OCI-LY3 (cell line): ENCODE results near the gene DIPK1B.
"Not testable (repeated sequence)": the region's sequence is repeated elsewhere in the genome, so short reads cannot be mapped to it uniquely, and the experiment has no call there.

ENCODE experiments used
- H2AFZ ChIP-seq: fragments of 200-600, 300-600 bp; shearing (Covaris generic); 2 replicates; pipeline ENCODE4 v1.6.0; 2014; ENCODE audit warnings: antibody characterized with exemption, low read depth, low read length
- H3K27ac ChIP-seq: fragments of 200-600, 300-600 bp; sonication (generic); 2 replicates; pipeline ENCODE4 v1.5.1; 2014; ENCODE audit warnings: mild to moderate bottlenecking, low read length, moderate library complexity, mixed read lengths
- H3K27me3 ChIP-seq: fragments of 200-600, 300-600 bp; sonication (generic); 2 replicates; pipeline ENCODE4 v1.6.1; 2014; ENCODE audit warnings: low read depth, low read length, mixed read lengths
- H3K36me3 ChIP-seq: fragments of 200-600, 300-600 bp; sonication (generic); replicated peaks from 2 replicates; pipeline ENCODE3; 2014; ENCODE audit warnings: low read depth, low read length, mixed read lengths
- H3K4me1 ChIP-seq: fragments of 300-600, 200-600 bp; sonication (generic); 2 replicates; pipeline ENCODE4 v1.6.1; 2014; ENCODE audit warnings: low read length, mixed read lengths
- H3K4me2 ChIP-seq: fragments of 200-600, 300-600 bp; sonication (generic); 2 replicates; pipeline ENCODE4 v1.6.1; 2014; ENCODE audit warnings: low read length, mixed read lengths
- H3K4me3 ChIP-seq: fragments of 300-600, 200-600 bp; sonication (generic); 2 replicates; pipeline ENCODE4 v1.5.1; 2014; ENCODE audit warnings: antibody characterized with exemption, mild to moderate bottlenecking, low read length, moderate library complexity
- H3K79me2 ChIP-seq: fragments of 300-600, 200-600 bp; shearing (Covaris generic); 2 replicates; pipeline ENCODE4 v1.6.1; 2014; ENCODE audit warnings: mild to moderate bottlenecking, low read length, mixed read lengths
- H3K9ac ChIP-seq: fragments of 300-600, 200-600 bp; shearing (Covaris generic); 2 replicates; pipeline ENCODE4 v1.6.0; 2014; ENCODE audit warnings: mild to moderate bottlenecking, low read length, moderate library complexity
- H3K9me3 ChIP-seq: fragments of 200-600, 300-600 bp; shearing (Covaris generic); 2 replicates; pipeline ENCODE4 v1.6.1; 2014; ENCODE audit warnings: low read length, mixed read lengths; ENCODE audit not compliant: insufficient read depth
- H4K20me1 ChIP-seq: fragments of 200-600, 300-600 bp; sonication (generic); 2 replicates; pipeline ENCODE4 v1.6.1; 2016; ENCODE audit warnings: low read length, mixed read lengths; ENCODE audit not compliant: insufficient read depth
- CTCF ChIP-seq: fragments of 200-600, 300-600 bp; sonication (generic); IDR thresholded peaks from 2 replicates; pipeline ENCODE4 v1.5.1; 2014; ENCODE audit warnings: antibody characterized with exemption, low read length, low read depth
- EZH2phosphoT487 ChIP-seq: fragments of 200-600 bp; shearing (Covaris generic); IDR thresholded peaks from 2 replicates; pipeline ENCODE4 v1.6.1; 2018; ENCODE audit warnings: antibody characterized with exemption, mixed run types, low read depth

The DIPK1B gene

GRCh38 chr9:136753371-136754058 is 41.1 kb downstream of the DIPK1B start:
- peaks cover 3% of the 10 kb centered on the region for H3K27me3 ChIP-seq

GRCh38 chr9:136754059-136754572 is 41.7 kb downstream of the DIPK1B start:
- H3K4me1 ChIP-seq, result no peaks in the 10 kb centered on the region
- H2AFZ ChIP-seq, result no peak overlapping the region
- no peak overlapping the region for H3K9ac ChIP-seq
- H3K36me3 ChIP-seq, result no peaks in the 10 kb centered on the region
- peaks cover 16% of the 10 kb centered on the region for H3K9me3 ChIP-seq
- no peak overlapping the region for H3K4me2 ChIP-seq
- no peaks in the 10 kb centered on the region for H4K20me1 ChIP-seq
- no peak overlapping the region for H3K4me3 ChIP-seq
- no peak overlapping the region for H3K27ac ChIP-seq
- TF ChIP-seq CTCF (no peak), EZH2phosphoT487 (no peak)
- no peaks in the 10 kb centered on the region for H3K79me2 ChIP-seq
- peaks cover 2% of the 10 kb centered on the region; the same call in 1 of the 2 replicates for H3K27me3 ChIP-seq

More at GRCh38 chr9:136753371-136754058, 41.1 kb downstream of the DIPK1B start:
- Histone ChIP-seq H3K36me3 (no peaks in the 10 kb centered on the region), H3K4me2 (no peak overlapping the region), H3K9me3 (peaks cover 16% of the 10 kb centered on the region), H3K27ac (no peak overlapping the region), H3K4me1 (no peaks in the 10 kb centered on the region), H3K79me2 (no peaks in the 10 kb centered on the region), H3K9ac (no peak overlapping the region), H4K20me1 (no peaks in the 10 kb centered on the region), H3K4me3 (no peak overlapping the region), H2AFZ (no peak overlapping the region)
- TF ChIP-seq CTCF (no peak), EZH2phosphoT487 (no peak)

GRCh38 chr9:136754626-136755301 is 42.4 kb downstream of the DIPK1B start:
- Histone ChIP-seq H3K79me2 (no peaks in the 10 kb centered on the region), H3K9me3 (peaks cover 16% of the 10 kb centered on the region), H3K4me1 (no peaks in the 10 kb centered on the region), H3K27me3 (no peaks in the 10 kb centered on the region; the same call in 1 of the 2 replicates), H3K27ac (no peak overlapping the region), H4K20me1 (no peaks in the 10 kb centered on the region), H3K36me3 (no peaks in the 10 kb centered on the region), H3K9ac (no peak overlapping the region), H3K4me3 (no peak overlapping the region), H2AFZ (no peak overlapping the region), H3K4me2 (no peak overlapping the region)
- TF ChIP-seq CTCF, result no peak
- TF ChIP-seq EZH2phosphoT487, result no peak

- not testable (repeated sequence) for H3K27me3 ChIP-seq, H4K20me1 ChIP-seq
Measured at GRCh38 chr9:136755302-136756133, 43.1 kb downstream of the DIPK1B start.

More at GRCh38 chr9:136755302-136756133, 43.1 kb downstream of the DIPK1B start:
- H3K9me3 ChIP-seq, result peaks cover 16% of the 10 kb centered on the region
- not testable (repeated sequence) for H3K9ac ChIP-seq, H2AFZ ChIP-seq, H3K36me3 ChIP-seq, H3K27ac ChIP-seq, H3K4me2 ChIP-seq, H3K4me3 ChIP-seq, H3K4me1 ChIP-seq, H3K79me2 ChIP-seq
